Caco-2 (cell line): ENCODE data around the gene RARS1. TPM values are rescaled to one million over a fixed set of nuclear protein-coding genes. Genes with fewer than 3 reads are reported as not detected.

ENCODE experiments used
- BruUV-seq: library from RNA; stranded (reverse); fragments of 400-500 nt; replicated peaks from 2 replicates; lab custom pipeline; 2021; lab: Mats Ljungman, UMichigan
- CTCF ChIA-PET: fragments of 300-600 bp; sonication (Branson Sonifier 250); formaldehyde crosslinking; loops from one replicate; lab custom pipeline; 2022; ENCODE audit warnings: antibody characterized with exemption; lab: Charles Lee
- POLR2A ChIA-PET: fragments of 300-600 bp; sonication (Branson Sonifier 250); formaldehyde crosslinking; loops from one replicate; lab custom pipeline; 2022; ENCODE audit warnings: antibody characterized with exemption; lab: Charles Lee
- DNase-seq, 2 experiments: peaks; one replicate each; pipeline versions ENCODE4 v3.0.0 to v3.0.0-alpha.2; 2020 to 2022
- H3K27me3 ChIP-seq: replicated peaks from 2 replicates; pipeline ENCODE4 v1.6.0; 2011; ENCODE audit warnings: low read length; ENCODE audit not compliant: control insufficient read depth, insufficient read depth
- H3K36me3 ChIP-seq: 2 replicates; pipeline ENCODE4 v1.5.1; 2011; ENCODE audit warnings: low read length; ENCODE audit not compliant: control insufficient read depth, insufficient read depth
- H3K4me1 ChIP-seq: fragments of 250-450 bp; sonication (Bioruptor Pico); 2 replicates; pipeline ENCODE4 v1.5.1; 2020; ENCODE audit warnings: mild to moderate bottlenecking
- H3K4me3 ChIP-seq: 2 replicates; pipeline ENCODE4 v1.5.1; 2011; ENCODE audit warnings: low read depth, mild to moderate bottlenecking, control low read depth, low read length
- H3K9me3 ChIP-seq: fragments of 250-450 bp; sonication (Bioruptor Pico); 2 replicates; pipeline ENCODE4 v1.5.1; 2020; ENCODE audit warnings: mild to moderate bottlenecking, moderate library complexity
- H3K27ac Mint-ChIP-seq: one replicate; pipeline ENCODE4 v1.8.0; 2022; ENCODE audit warnings: mixed read lengths; ENCODE audit not compliant: unreplicated experiment
- H3K27me3 Mint-ChIP-seq: one replicate; pipeline ENCODE4 v1.8.0; 2022; ENCODE audit warnings: mixed read lengths; ENCODE audit not compliant: insufficient read depth, unreplicated experiment
- H3K36me3 Mint-ChIP-seq: one replicate; pipeline ENCODE4 v1.8.0; 2022; ENCODE audit warnings: mild to moderate bottlenecking, mixed read lengths; ENCODE audit not compliant: insufficient read depth, unreplicated experiment
- H3K4me1 Mint-ChIP-seq: one replicate; pipeline ENCODE4 v1.8.0; 2022; ENCODE audit warnings: low read depth, mixed read lengths; ENCODE audit not compliant: unreplicated experiment
- H3K4me3 Mint-ChIP-seq: one replicate; pipeline ENCODE4 v1.8.0; 2022; ENCODE audit warnings: mild to moderate bottlenecking, moderate library complexity, mixed read lengths; ENCODE audit not compliant: unreplicated experiment
- H3K9me3 Mint-ChIP-seq: one replicate; pipeline ENCODE4 v1.8.0; 2022; ENCODE audit warnings: mixed read lengths; ENCODE audit not compliant: unreplicated experiment
- CTCF ChIP-seq, 2 experiments: fragments of 200-600 bp in 1 of 2; IDR thresholded peaks; 1 replicate in 1 of 2; 2 replicates in 1 of 2; pipeline versions ENCODE4 v1.5.1 to v1.8.0; 2011 to 2022; ENCODE audit warnings: antibody characterized with exemption in 1 of 2, control low read depth in 1 of 2, inconsistent platforms in 1 of 2, low read depth in 1 of 2, low read length in 1 of 2, mild to moderate bottlenecking in 1 of 2, moderate library complexity in 1 of 2; ENCODE audit not compliant: insufficient read depth in 1 of 2, severe bottlenecking in 1 of 2, unreplicated experiment in 1 of 2
- intact Hi-C: fragments of 100-400 bp; cut with micrococcal nuclease; formaldehyde crosslinking; loops from one replicate; pipeline ENCODE4 v1.10.0; 2022; ENCODE audit not compliant: unreplicated experiment
- total RNA-seq: library from RNA; stranded (reverse); gene quantifications from 2 replicates; pipeline ENCODE4 v1.2.3, GENCODE V29; 2022

The RARS1 gene
- total RNA-seq, 1 experiment from 2014 or later, result 124 TPM

GRCh38 chr5:168464214-168464613 is 22.1 kb upstream of the RARS1 start:
- peaks cover 1% of the 10 kb centered on the region for H3K36me3 ChIP-seq
- intact Hi-C loops, result no loop called here
- H3K4me3 ChIP-seq, result no peak overlapping the region
- H3K27me3 ChIP-seq, result no peaks in the 10 kb centered on the region
- no peak overlapping the region for H3K27ac Mint-ChIP-seq
- no peak for TF ChIP-seq CTCF (IDR thresholded peaks at IDR 0.05; ENCODE audit: insufficient read depth in 1 of 2, low read depth in 1 of 2, low read length in 1 of 2, severe bottlenecking in 1 of 2, unreplicated experiment in 1 of 2)
- no peak overlapping the region for H3K4me3 Mint-ChIP-seq
- no peaks in the 10 kb centered on the region for H3K9me3 ChIP-seq
- DNase-seq, result no peak
- no peaks in the 10 kb centered on the region for H3K9me3 Mint-ChIP-seq
- ChIA-PET POLR2A (no interaction called here), CTCF (no interaction called here)
- H3K36me3 Mint-ChIP-seq, result peaks cover 98% of the 10 kb centered on the region
- H3K27me3 Mint-ChIP-seq, result no peaks in the 10 kb centered on the region
- no peaks in the 10 kb centered on the region for H3K4me1 Mint-ChIP-seq
- no peaks in the 10 kb centered on the region for H3K4me1 ChIP-seq
- BruUV-seq, result no TSS peak

DNA sequence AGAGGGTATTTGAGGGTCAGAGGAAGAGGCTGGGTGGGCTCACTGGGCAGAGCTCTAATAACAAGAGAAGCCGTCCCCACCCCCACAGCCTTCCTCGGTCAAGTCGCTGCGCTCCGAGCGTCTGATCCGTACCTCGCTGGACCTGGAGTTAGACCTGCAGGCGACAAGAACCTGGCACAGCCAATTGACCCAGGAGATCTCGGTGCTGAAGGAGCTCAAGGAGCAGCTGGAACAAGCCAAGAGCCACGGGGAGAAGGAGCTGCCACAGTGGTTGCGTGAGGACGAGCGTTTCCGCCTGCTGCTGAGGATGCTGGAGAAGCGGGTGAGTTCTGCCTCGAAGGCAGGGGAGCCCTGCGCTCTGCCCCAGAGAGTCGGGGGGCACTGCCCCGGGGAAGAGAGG is 21.6 kb upstream of the RARS1 start:
- Mint-ChIP-seq H3K27ac (no peak overlapping the region), H3K36me3 (peaks cover 98% of the 10 kb centered on the region)

GRCh38 chr5:168467755-168468330 is 18.4 kb upstream of the RARS1 start:
- no TSS peak for BruUV-seq
- no peak overlapping the region for H3K4me3 Mint-ChIP-seq
- ChIA-PET CTCF (no interaction called here), POLR2A (no interaction called here)
- peaks cover 94% of the 10 kb centered on the region for H3K36me3 Mint-ChIP-seq
- intact Hi-C loops, result no loop called here
- no peak overlapping the region for H3K27ac Mint-ChIP-seq
- Histone ChIP-seq H3K4me1 (no peaks in the 10 kb centered on the region), H3K36me3 (peaks cover 3% of the 10 kb centered on the region), H3K27me3 (no peaks in the 10 kb centered on the region), H3K9me3 (no peaks in the 10 kb centered on the region), H3K4me3 (no peak overlapping the region)
- no peak for TF ChIP-seq CTCF (IDR thresholded peaks at IDR 0.05; ENCODE audit: insufficient read depth in 1 of 2, low read depth in 1 of 2, low read length in 1 of 2, severe bottlenecking in 1 of 2, unreplicated experiment in 1 of 2)
- no peaks in the 10 kb centered on the region for H3K27me3 Mint-ChIP-seq
- DNase-seq, result no peak
- H3K9me3 Mint-ChIP-seq, result no peaks in the 10 kb centered on the region
- peaks cover 5% of the 10 kb centered on the region for H3K4me1 Mint-ChIP-seq

More for the DNA sequence above, 21.6 kb upstream of the RARS1 start:
- POLR2A ChIA-PET, result no interaction called here
- peaks cover 1% of the 10 kb centered on the region for H3K36me3 ChIP-seq
- Mint-ChIP-seq H3K27me3 (no peaks in the 10 kb centered on the region), H3K9me3 (no peaks in the 10 kb centered on the region), H3K4me1 (no peaks in the 10 kb centered on the region), H3K4me3 (no peak overlapping the region)
- CTCF ChIA-PET, result no interaction called here
- BruUV-seq, result no TSS peak
- H3K4me3 ChIP-seq, result no peak overlapping the region
- H3K4me1 ChIP-seq, result no peaks in the 10 kb centered on the region
- intact Hi-C loops, result no loop called here
- DNase-seq, result no peak
- H3K27me3 ChIP-seq, result no peaks in the 10 kb centered on the region
- H3K9me3 ChIP-seq, result no peaks in the 10 kb centered on the region
- TF ChIP-seq CTCF (IDR thresholded peaks at IDR 0.05; ENCODE audit: insufficient read depth in 1 of 2, low read depth in 1 of 2, low read length in 1 of 2, severe bottlenecking in 1 of 2, unreplicated experiment in 1 of 2), result no peak
